ENCODE data around the gene KPNA2.
A peak's percentile ranks its signal among the peaks of the same experiment; 100 is the strongest.
"Not testable (repeated sequence)": the region's sequence is repeated elsewhere in the genome, so short reads cannot be mapped to it uniquely, and the experiment has no call there.

The KPNA2 gene

GRCh38 chr17:68015081-68015723, 20.3 kb upstream of the KPNA2 start:
- H3K4me1 ChIP-seq (ENCODE audit: insufficient read depth, poor library complexity, severe bottlenecking), result no peaks in the 10 kb centered on the region
- no peaks in the 10 kb centered on the region for H3K27me3 ChIP-seq (ENCODE audit: insufficient read depth, poor library complexity, severe bottlenecking)
- no peak for TF ChIP-seq CTCF (IDR thresholded peaks at IDR 0.05; ENCODE audit: poor library complexity, severe bottlenecking)
- DNase-seq (ENCODE audit: low spot score), result no peak
- no peak for ATAC-seq (ENCODE audit: low read depth)
- H3K4me3 ChIP-seq (ENCODE audit: severe bottlenecking), result no peak overlapping the region
- no peaks in the 10 kb centered on the region for H3K9me3 ChIP-seq (ENCODE audit: severe bottlenecking)
- no peaks in the 10 kb centered on the region for H3K36me3 ChIP-seq (ENCODE audit: low read depth)
- H3K27ac ChIP-seq (ENCODE audit: poor library complexity, severe bottlenecking), result no peak overlapping the region

- Histone ChIP-seq H3K9me3 (ENCODE audit: severe bottlenecking) (no peaks in the 10 kb centered on the region), H3K36me3 (ENCODE audit: low read depth) (no peaks in the 10 kb centered on the region), H3K4me1 (ENCODE audit: insufficient read depth, poor library complexity, severe bottlenecking) (peaks cover 3% of the 10 kb centered on the region), H3K4me3 (ENCODE audit: severe bottlenecking) (no peak overlapping the region), H3K27me3 (ENCODE audit: insufficient read depth, poor library complexity, severe bottlenecking) (no peaks in the 10 kb centered on the region), H3K27ac (ENCODE audit: poor library complexity, severe bottlenecking) (no peak overlapping the region)
- DNase-seq (ENCODE audit: low spot score) (no peak), ATAC-seq (ENCODE audit: low read depth) (no peak)
- TF ChIP-seq CTCF (IDR thresholded peaks at IDR 0.05; ENCODE audit: poor library complexity, severe bottlenecking), result no peak
These were observed 18.7 kb upstream of the KPNA2 start for GRCh38 chr17:68016838-68017237.

GRCh38 chr17:68018493-68018892, 17.0 kb upstream of the KPNA2 start:
- H3K36me3 ChIP-seq (ENCODE audit: low read depth); H3K27me3 ChIP-seq (ENCODE audit: insufficient read depth, poor library complexity, severe bottlenecking); H3K27ac ChIP-seq (ENCODE audit: poor library complexity, severe bottlenecking); DNase-seq (ENCODE audit: low spot score); H3K9me3 ChIP-seq (ENCODE audit: severe bottlenecking); ATAC-seq (ENCODE audit: low read depth); H3K4me3 ChIP-seq (ENCODE audit: severe bottlenecking); H3K4me1 ChIP-seq (ENCODE audit: insufficient read depth, poor library complexity, severe bottlenecking): not testable (repeated sequence)

- H3K27me3 ChIP-seq (ENCODE audit: insufficient read depth, poor library complexity, severe bottlenecking), result no peaks in the 10 kb centered on the region
- H3K4me3 ChIP-seq (ENCODE audit: severe bottlenecking), result no peak overlapping the region
- H3K27ac ChIP-seq (ENCODE audit: poor library complexity, severe bottlenecking), result no peak overlapping the region
- H3K36me3 ChIP-seq (ENCODE audit: low read depth), result no peaks in the 10 kb centered on the region
- DNase-seq (ENCODE audit: low spot score) (no peak), ATAC-seq (ENCODE audit: low read depth) (no peak)
- no peaks in the 10 kb centered on the region for H3K9me3 ChIP-seq (ENCODE audit: severe bottlenecking)
- H3K4me1 ChIP-seq (ENCODE audit: insufficient read depth, poor library complexity, severe bottlenecking), result peaks cover 3% of the 10 kb centered on the region
- TF ChIP-seq CTCF (IDR thresholded peaks at IDR 0.05; ENCODE audit: poor library complexity, severe bottlenecking), result no peak
These were observed 16.2 kb upstream of the KPNA2 start for GRCh38 chr17:68019336-68019674.

- DNase-seq (ENCODE audit: low spot score), result peak; percentile 89
- Histone ChIP-seq H3K4me3 (ENCODE audit: severe bottlenecking) (peak overlapping the region; percentile 44), H3K9me3 (ENCODE audit: severe bottlenecking) (no peaks in the 10 kb centered on the region), H3K27me3 (ENCODE audit: insufficient read depth, poor library complexity, severe bottlenecking) (no peaks in the 10 kb centered on the region), H3K4me1 (ENCODE audit: insufficient read depth, poor library complexity, severe bottlenecking) (peaks cover 3% of the 10 kb centered on the region), H3K27ac (ENCODE audit: poor library complexity, severe bottlenecking) (peak overlapping the region; percentile 44), H3K36me3 (ENCODE audit: low read depth) (no peaks in the 10 kb centered on the region)
- ATAC-seq (ENCODE audit: low read depth), result peak; percentile 93
- no peak for TF ChIP-seq CTCF (IDR thresholded peaks at IDR 0.05; ENCODE audit: poor library complexity, severe bottlenecking)
These were observed 15.7 kb upstream of the KPNA2 start for GRCh38 chr17:68019675-68020408.
